Activated CD4-positive, alpha-beta T cell treated with anti-CD3 and anti-CD28 coated beads for 4 hours (primary cell): ENCODE measurements around the gene A4GALT.
"Not testable (repeated sequence)": the region's sequence is repeated elsewhere in the genome, so short reads cannot be mapped to it uniquely, and the experiment has no call there.

Source experiments
- DNase-seq, 2 donors: peaks; one replicate each; pipeline ENCODE4 v3.0.0-alpha.2; 2020

The A4GALT gene

GRCh38 chr22:42740320-42740719, 19.6 kb upstream of the A4GALT start:
- DNase-seq: not testable (repeated sequence)

GRCh38 chr22:42734406-42734805, 13.7 kb upstream of the A4GALT start:
- no peak for DNase-seq

DNA sequence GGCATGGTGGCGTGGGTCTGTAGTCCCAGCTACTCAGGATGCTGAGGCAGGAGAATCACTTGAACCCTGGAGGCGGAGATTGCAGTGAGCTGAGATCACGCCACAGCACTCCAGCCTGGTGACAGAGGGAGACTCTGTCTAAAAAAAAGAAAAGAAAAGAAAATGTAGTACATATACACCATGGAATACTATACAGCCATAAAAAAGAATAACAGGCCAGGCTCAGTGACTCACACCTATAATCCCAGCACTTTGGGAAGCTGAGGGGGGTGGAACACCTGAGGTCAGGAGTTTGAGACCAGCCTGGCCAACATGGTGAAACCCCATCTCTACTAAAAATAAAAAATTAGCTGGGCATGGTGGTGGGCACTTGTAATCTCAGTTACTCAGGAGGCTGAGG, 12.7 kb upstream of the A4GALT start:
- not testable (repeated sequence) for DNase-seq

- no peak for DNase-seq
These were observed 11.4 kb upstream of the A4GALT start for GRCh38 chr22:42732081-42732480.

DNA sequence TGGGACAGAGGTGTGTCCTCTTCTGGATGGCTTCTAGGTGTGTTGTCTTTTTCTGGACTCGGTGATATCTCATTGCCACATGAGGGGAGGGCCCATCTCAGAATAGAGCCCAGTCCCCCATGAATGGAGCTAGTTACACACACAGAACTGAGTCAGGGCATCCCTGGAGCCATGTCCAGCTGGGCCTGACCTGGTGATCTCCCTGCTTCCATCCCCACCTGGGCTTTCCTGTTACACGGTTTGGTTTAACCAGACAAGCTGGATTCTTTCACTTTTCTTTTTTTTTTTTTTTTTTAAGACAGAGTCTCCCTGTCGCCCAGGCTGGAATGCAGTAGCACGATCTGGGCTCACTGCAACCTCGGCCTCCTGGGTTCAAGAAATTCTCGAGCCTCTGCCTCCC, 6.1 kb upstream of the A4GALT start:
- no peak for DNase-seq

- no peak for DNase-seq
These were observed 5.1 kb upstream of the A4GALT start for GRCh38 chr22:42725606-42726355.

GRCh38 chr22:42724062-42724461, 3.4 kb upstream of the A4GALT start:
- DNase-seq: no peak

GRCh38 chr22:42721045-42721434, 370 bp upstream of the A4GALT start:
- no peak for DNase-seq

- DNase-seq: no peak
These were observed 911 bp downstream of the A4GALT start for GRCh38 chr22:42719656-42720262.

DNA sequence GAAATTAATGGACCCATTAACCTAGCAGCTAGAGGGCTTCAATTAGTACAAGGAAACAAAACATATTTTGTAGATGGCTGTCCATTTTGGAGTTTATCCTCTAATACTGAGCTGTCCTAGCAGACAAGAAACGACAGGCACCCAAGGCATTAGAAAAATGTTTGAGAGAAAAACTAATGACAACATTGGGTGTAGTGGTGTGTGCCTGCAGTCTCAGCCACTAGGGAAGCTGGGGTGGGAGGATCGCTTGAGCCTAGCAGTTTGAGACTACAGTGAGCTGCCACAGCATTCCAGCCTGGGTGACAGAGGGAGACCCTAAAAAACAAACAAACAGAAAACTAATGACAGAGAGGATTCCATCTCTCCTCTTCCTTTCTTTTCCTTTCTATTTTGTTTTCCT, 1.5 kb downstream of the A4GALT start:
- DNase-seq: no peak

DNA sequence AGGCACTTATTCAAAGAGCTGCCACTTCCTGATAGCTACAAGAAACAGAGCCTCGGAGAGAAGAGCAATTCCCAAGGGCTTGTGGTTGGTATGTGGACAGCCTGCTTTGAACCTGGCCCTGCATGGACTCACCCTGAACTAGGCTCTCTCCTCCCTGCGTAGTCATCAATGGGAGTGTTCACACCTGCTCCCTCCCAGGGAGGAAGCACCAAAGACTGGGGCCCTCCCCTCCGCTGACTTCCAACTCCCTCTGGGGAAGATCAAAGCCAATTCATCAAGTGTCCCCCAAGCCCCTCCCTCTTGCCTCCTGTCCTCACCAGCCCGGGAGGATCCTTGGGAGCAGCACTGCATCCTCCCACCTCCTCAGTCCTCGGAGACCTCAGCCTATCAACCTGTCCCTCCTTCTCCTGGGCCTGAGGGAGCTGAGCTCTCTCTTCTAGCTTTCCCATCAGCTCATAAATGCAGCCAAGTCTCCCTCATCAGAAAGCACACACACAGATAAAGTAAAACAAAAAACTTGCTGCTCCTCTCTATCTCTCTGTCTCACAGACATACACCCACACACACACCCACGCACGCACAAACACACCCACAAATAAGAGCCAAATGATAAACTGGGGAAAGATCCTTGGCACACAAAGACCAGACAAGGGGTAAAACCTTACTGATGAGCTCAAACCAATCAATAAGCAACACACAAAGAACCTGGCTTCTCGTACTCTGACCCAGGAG, 3.3 kb downstream of the A4GALT start:
- peak; percentile 8 to 12 for DNase-seq

GRCh38 chr22:42716649-42717127, 4.0 kb downstream of the A4GALT start:
- no peak for DNase-seq

DNA sequence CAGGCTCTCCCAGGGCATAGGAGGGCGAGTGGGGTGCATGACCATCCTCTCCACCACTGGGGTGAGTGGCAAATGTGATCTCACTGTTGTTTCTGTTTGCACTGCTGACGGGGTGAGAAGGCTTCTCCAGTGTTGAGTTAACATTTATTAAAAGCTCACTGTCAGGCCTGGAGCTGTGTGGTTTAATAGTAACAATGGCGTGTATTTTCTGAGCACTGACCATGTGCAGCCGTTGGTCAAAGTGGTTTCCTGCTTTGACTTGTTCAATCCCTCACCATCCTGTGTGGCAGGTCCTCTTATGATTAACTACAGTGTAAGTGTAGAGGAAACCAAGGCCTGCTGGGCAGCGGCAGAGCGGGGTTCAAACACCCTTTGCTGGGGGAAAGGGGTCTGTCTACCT, 4.4 kb downstream of the A4GALT start:
- DNase-seq: no peak

DNA sequence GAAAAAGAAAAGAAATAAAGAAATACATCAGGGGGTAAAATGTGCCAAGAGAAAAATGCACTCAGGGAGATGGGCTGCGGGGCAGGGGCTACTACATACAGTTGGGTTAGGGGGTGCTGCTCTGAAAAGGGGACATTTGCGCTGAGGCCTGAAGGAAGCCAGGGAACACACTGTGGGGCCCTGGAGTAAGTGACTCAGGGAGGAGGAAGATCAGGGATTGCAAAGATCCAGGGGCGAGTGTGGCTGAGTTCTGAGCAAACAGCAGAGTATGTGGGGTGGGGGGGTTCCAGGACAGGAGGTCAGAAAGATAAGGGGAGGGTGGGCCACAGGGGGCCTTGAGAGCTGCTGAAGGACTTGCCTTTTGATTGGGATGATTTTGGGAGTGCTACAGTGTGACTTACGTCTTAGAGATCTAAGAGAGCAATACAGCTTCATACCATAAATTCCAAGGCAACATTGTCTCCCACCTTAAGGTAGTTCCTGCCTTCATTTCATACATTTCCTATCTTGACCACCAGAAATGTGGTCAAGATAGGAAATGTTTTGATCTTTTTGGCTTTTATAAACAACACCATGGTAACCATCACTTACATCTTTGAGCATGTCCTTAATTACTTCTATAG, 5.8 kb downstream of the A4GALT start:
- no peak for DNase-seq

- no peak for DNase-seq
These were observed 6.4 kb downstream of the A4GALT start for GRCh38 chr22:42714308-42714707.

GRCh38 chr22:42711895-42712837, 8.5 kb downstream of the A4GALT start:
- DNase-seq: no peak

DNA sequence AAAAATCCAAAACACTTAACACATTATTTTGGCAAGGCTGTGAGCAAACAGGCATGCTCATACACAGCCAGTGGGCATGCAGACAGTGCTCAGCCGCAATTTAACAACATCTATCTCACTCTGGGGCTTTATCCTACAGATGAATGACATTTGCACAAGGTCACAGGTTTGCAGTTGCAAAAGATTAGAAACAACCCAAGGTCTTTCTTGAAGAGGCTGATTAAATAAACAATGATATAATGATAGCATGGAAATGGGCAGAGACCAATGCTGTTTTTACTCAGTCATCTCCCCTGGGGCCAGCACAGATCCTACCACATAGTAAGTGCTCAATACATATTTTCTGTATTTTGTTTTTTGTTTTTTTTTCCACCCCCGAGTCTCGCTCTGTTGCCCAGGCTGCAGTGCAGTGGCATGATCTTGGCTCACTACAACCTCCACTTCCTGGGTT, 9.4 kb downstream of the A4GALT start:
- DNase-seq: no peak

DNA sequence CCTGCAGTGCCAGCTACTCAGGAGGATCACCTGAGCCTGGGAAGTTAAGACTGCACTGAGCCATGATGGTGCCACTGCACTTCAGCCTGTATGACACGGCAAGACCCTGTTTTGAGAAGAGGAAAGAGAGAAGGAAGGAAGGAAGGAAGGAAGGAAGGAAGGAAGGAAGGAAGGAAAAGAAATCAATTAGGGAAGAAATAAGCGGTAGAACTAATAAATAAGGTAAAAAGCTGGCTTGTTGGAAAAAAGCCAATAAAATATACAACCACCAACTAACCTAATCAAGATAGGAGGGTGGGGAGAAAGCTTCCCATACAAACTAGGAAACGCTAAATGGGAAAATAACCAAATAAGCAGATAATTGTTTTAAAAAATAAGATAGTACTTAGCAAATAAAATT, 12.3 kb downstream of the A4GALT start:
- no peak for DNase-seq

- DNase-seq: no peak
These were observed 13.2 kb downstream of the A4GALT start for GRCh38 chr22:42707496-42707895.

- DNase-seq: no peak
These were observed 15.8 kb downstream of the A4GALT start for GRCh38 chr22:42704896-42705295.

GRCh38 chr22:42702675-42703074, 18.0 kb downstream of the A4GALT start:
- DNase-seq: no peak

- DNase-seq: no peak
These were observed 19.0 kb downstream of the A4GALT start for GRCh38 chr22:42701694-42702093.
